IMR-90 (cell line): ENCODE measurements around the gene RUNX3. TPM values are rescaled to one million over a fixed set of nuclear protein-coding genes. Genes with fewer than 3 reads are reported as not detected.

Source experiments
- ATAC-seq: fragments of 200-7000 bp; cut with Tn5 transposase; 2 replicates; pipeline ENCODE4 v1.9.1; 2020; ENCODE audit warnings: low read depth, mild to moderate bottlenecking, moderate library complexity
- BruUV-seq: library from RNA; stranded (reverse); fragments of 400-500 nt; replicated peaks from 2 replicates; lab custom pipeline; 2021; lab: Mats Ljungman, UMichigan
- CTCF ChIA-PET: fragments of 300-600 bp; formaldehyde crosslinking; extraction: SDS; loops from one replicate; lab custom pipeline; 2021; ENCODE audit warnings: antibody characterized with exemption; lab: Yijun Ruan, JAX
- POLR2A ChIA-PET: fragments of 300-600 bp; sonication (Branson Sonifier 250); formaldehyde crosslinking; loops from one replicate; lab custom pipeline; 2022; ENCODE audit warnings: antibody characterized with exemption; ENCODE audit not compliant: unreplicated experiment; lab: Charles Lee
- DNase-seq: peaks from one replicate; pipeline ENCODE4 v3.0.0; 2013
- H2AFZ ChIP-seq: replicated peaks from 2 replicates; pipeline ENCODE3; 2013; ENCODE audit warnings: low read length, mild to moderate bottlenecking; ENCODE audit not compliant: poor library complexity
- H2AK5ac ChIP-seq: 2 replicates; pipeline ENCODE4 v1.6.1; 2013; ENCODE audit warnings: low read depth, low read length, inconsistent platforms
- H2AK9ac ChIP-seq: replicated peaks from 2 replicates; pipeline ENCODE3; 2013; ENCODE audit warnings: mild to moderate bottlenecking, low read depth, low read length, moderate library complexity; ENCODE audit not compliant: poor library complexity
- H2BK120ac ChIP-seq: 2 replicates; pipeline ENCODE4 v1.6.1; 2013; ENCODE audit warnings: low read depth, low read length, inconsistent platforms
- H2BK15ac ChIP-seq: 3 replicates; pipeline ENCODE4 v1.6.1; 2013; ENCODE audit warnings: low read depth, low read length, inconsistent platforms
- H2BK20ac ChIP-seq: 2 replicates; pipeline ENCODE4 v1.6.1; 2013; ENCODE audit warnings: low read depth, mild to moderate bottlenecking, inconsistent platforms, low read length, moderate library complexity
- H2BK5ac ChIP-seq: 2 replicates; pipeline ENCODE4 v1.6.1; 2013; ENCODE audit warnings: mild to moderate bottlenecking, low read depth, low read length, inconsistent platforms; ENCODE audit not compliant: poor library complexity, severe bottlenecking
- H3K14ac ChIP-seq: replicated peaks from 2 replicates; pipeline ENCODE4 v1.6.1; 2013; ENCODE audit warnings: low read depth, low read length, inconsistent platforms
- H3K18ac ChIP-seq: 2 replicates; pipeline ENCODE4 v1.6.1; 2013; ENCODE audit warnings: low read depth, low read length, control low read depth
- H3K23ac ChIP-seq: 2 replicates; pipeline ENCODE4 v1.6.1; 2013; ENCODE audit warnings: low read depth, low read length, inconsistent platforms
- H3K27ac ChIP-seq: 2 replicates; pipeline ENCODE4 v1.5.1; 2013; ENCODE audit warnings: mild to moderate bottlenecking, control low read depth, low read length; ENCODE audit not compliant: insufficient read depth
- H3K27me3 ChIP-seq: 2 replicates; pipeline ENCODE4 v1.6.1; 2013; ENCODE audit warnings: low read length; ENCODE audit not compliant: control insufficient read depth, insufficient read depth
- H3K36me3 ChIP-seq: 2 replicates; pipeline ENCODE4 v1.6.1; 2013; ENCODE audit warnings: low read length, mixed read lengths; ENCODE audit not compliant: control insufficient read depth, insufficient read depth
- H3K4ac ChIP-seq: 2 replicates; pipeline ENCODE4 v1.6.1; 2013; ENCODE audit warnings: low read depth, low read length, inconsistent platforms
- H3K4me1 ChIP-seq: 2 replicates; pipeline ENCODE4 v1.6.1; 2013; ENCODE audit warnings: low read length, mixed read lengths; ENCODE audit not compliant: control insufficient read depth, insufficient read depth
- H3K4me2 ChIP-seq: 2 replicates; pipeline ENCODE4 v1.6.1; 2013; ENCODE audit warnings: low read depth, mild to moderate bottlenecking, control low read depth, low read length, moderate library complexity
- H3K4me3 ChIP-seq: 2 replicates; pipeline ENCODE4 v1.5.1; 2013; ENCODE audit warnings: low read depth, mild to moderate bottlenecking, control low read depth, low read length, moderate library complexity; ENCODE audit not compliant: insufficient read depth
- H3K56ac ChIP-seq: 2 replicates; pipeline ENCODE4 v1.6.1; 2013; ENCODE audit warnings: low read length, inconsistent platforms; ENCODE audit not compliant: insufficient read depth; ENCODE audit errors: extremely low read depth
- H3K79me1 ChIP-seq, 2 experiments: 2 replicates each; pipeline ENCODE4 v1.6.1; 2013; ENCODE audit warnings: low read length in 2 of 2, inconsistent platforms in 1 of 2, low read depth in 1 of 2
- H3K9ac ChIP-seq: 2 replicates; pipeline ENCODE4 v1.6.1; 2013; ENCODE audit warnings: low read depth, low read length, control low read depth
- H3K9me1 ChIP-seq: 2 replicates; pipeline ENCODE4 v1.6.1; 2013; ENCODE audit warnings: low read length, inconsistent platforms; ENCODE audit not compliant: insufficient read depth
- H3K9me3 ChIP-seq: 2 replicates; pipeline ENCODE4 v1.6.1; 2013; ENCODE audit warnings: low read length; ENCODE audit not compliant: control insufficient read depth, insufficient read depth
- H4K20me1 ChIP-seq: 2 replicates; pipeline ENCODE4 v1.6.1; 2013; ENCODE audit warnings: low read length, inconsistent platforms; ENCODE audit not compliant: insufficient read depth
- H4K5ac ChIP-seq: 2 replicates; pipeline ENCODE4 v1.6.1; 2013; ENCODE audit warnings: mild to moderate bottlenecking, low read depth, low read length, control low read depth
- H4K8ac ChIP-seq, 2 experiments: 2 replicates each; pipeline ENCODE4 v1.6.1; 2013; ENCODE audit warnings: low read depth in 2 of 2, low read length in 2 of 2, control low read depth in 1 of 2, inconsistent platforms in 1 of 2
- H4K91ac ChIP-seq: 2 replicates; pipeline ENCODE4 v1.6.1; 2013; ENCODE audit warnings: low read depth, low read length, inconsistent platforms; ENCODE audit not compliant: insufficient read depth
- BHLHE40 ChIP-seq: fragments of 150-350 bp; IDR thresholded peaks from 2 replicates; pipeline ENCODE4 v1.6.1; 2016; ENCODE audit warnings: mild to moderate bottlenecking, low read depth, low read length
- CEBPB ChIP-seq: IDR thresholded peaks from 2 replicates; pipeline ENCODE4 v1.6.1; 2012; ENCODE audit warnings: low read depth, low read length, improper control_type of control experiment
- FOS ChIP-seq: fragments of 150-350 bp; IDR thresholded peaks from 2 replicates; pipeline ENCODE4 v1.6.1; 2016; ENCODE audit warnings: low read depth, low read length
- MAFK ChIP-seq: IDR thresholded peaks from 2 replicates; pipeline ENCODE4 v1.6.1; 2012; ENCODE audit warnings: low read depth, low read length, improper control_type of control experiment
- MAZ ChIP-seq: IDR thresholded peaks from 2 replicates; pipeline ENCODE4 v1.6.1; 2012; ENCODE audit warnings: low read depth, mild to moderate bottlenecking, low read length, improper control_type of control experiment, moderate library complexity, borderline replicate concordance
- MXI1 ChIP-seq: IDR thresholded peaks from 2 replicates; pipeline ENCODE4 v1.6.1; 2012; ENCODE audit warnings: low read depth, mild to moderate bottlenecking, low read length, moderate library complexity, borderline replicate concordance
- RAD21 ChIP-seq: IDR thresholded peaks from 2 replicates; pipeline ENCODE4 v1.6.1; 2012; ENCODE audit warnings: low read length, improper control_type of control experiment
- RCOR1 ChIP-seq: IDR thresholded peaks from 2 replicates; pipeline ENCODE4 v1.6.1; 2012; ENCODE audit warnings: mild to moderate bottlenecking, low read length, improper control_type of control experiment; ENCODE audit not compliant: insufficient replicate concordance
- RFX5 ChIP-seq: IDR thresholded peaks from 2 replicates; pipeline ENCODE4 v1.8.0; 2012; ENCODE audit warnings: low read depth, mild to moderate bottlenecking, low read length, moderate library complexity
- SMC3 ChIP-seq: fragments of 150-350 bp; IDR thresholded peaks from 2 replicates; pipeline ENCODE4 v1.6.1; 2016; ENCODE audit warnings: low read depth, mild to moderate bottlenecking, antibody characterized with exemption, low read length, moderate library complexity
- WGBS, 2 experiments: methylation state at CpG; one replicate each; pipeline versions ENCODE4 v1.1.5 to v1.1.7; 2013; ENCODE audit warnings: missing lambda C conversion rate in 2 of 2; ENCODE audit not compliant: insufficient read length in 1 of 2; ENCODE audit errors: extremely low coverage in 2 of 2; 5-methylcytosine and 5-hydroxymethylcytosine counted together
- dilution Hi-C: fragments of 300-500 bp; cut with HindIII; formaldehyde crosslinking; loops from one replicate; pipeline ENCODE4 v1.14.3; 2018; ENCODE audit warnings: low sequenced_read_pairs; ENCODE audit not compliant: unreplicated experiment
- in situ Hi-C: fragments of 300-500 bp; cut with MboI; formaldehyde crosslinking; loops from 3 replicates; pipeline ENCODE4 v1.14.3; 2019; ENCODE audit warnings: low sequenced_read_pairs, inconsistent platforms, mixed read lengths
- intact Hi-C: fragments of 100-400 bp; cut with micrococcal nuclease; formaldehyde crosslinking; loops from 2 replicates; pipeline ENCODE4 v1.10.0; 2022
- polyA plus RNA-seq, 3 experiments: library from polyadenylated mRNA; depleted of rRNA; stranded (reverse); fragments of >200 nt; gene quantifications; 2 replicates each; pipeline ENCODE4 v1.2.3, GENCODE V29; 2012; ENCODE audit warnings: low replicate concordance in 1 of 3
- total RNA-seq: library from RNA; depleted of rRNA; stranded (reverse); fragments of >200 nt; gene quantifications from 2 replicates; pipeline ENCODE4 v1.2.3, GENCODE V29; 2012
- TF ChIP-seq, protein P1 (sequence below): conservative IDR thresholded peaks from 2 replicates; pipeline ENCODE4 v1.5.1; 2012; ENCODE audit warnings: mild to moderate bottlenecking, low read depth, low read length, improper control_type of control experiment

Gene RUNX3
- total and polyA plus RNA-seq, 2 of the 4 experiments (the other 2 are of a cell fraction), result 0.07 TPM; not detected in 1

DNA sequence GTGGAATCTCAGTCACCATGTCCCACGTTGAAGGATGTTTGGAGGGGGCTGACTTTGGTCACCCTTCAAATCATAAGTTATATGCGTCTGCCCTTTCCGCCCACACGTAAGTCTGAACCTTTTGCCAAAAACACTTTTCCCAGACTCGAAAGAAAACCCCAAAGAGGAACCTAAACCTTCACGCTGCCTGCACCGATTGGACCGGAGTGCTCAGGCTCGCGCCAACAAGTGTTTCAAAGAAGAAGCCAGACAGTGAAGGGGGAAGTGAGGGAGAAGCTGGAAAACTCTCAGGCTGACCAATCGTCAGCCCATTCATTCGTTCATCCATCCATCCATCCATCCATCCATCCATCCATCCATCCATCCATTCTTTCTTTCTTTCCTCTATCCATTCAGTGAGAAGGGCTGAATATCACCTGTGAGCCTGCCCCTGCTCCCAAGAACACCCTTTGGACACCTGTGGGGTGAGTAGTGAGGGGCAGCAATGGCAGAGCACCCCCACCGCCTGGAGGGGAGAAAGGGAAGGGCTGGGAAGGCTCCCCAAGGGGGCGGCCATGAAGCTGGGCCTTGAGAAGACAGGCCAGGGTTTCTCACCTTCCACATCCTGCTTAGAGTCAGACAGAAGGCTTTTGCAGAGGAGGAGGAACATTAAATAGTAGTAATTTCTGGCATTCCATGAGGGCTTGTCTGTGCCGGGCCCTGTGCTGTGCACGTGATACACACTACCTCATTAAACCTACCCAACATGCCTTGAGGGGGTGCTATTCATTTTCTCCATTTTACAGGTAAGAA is 27.1 kb upstream of the RUNX3 start (continued):
- TF ChIP-seq, protein P1, sequence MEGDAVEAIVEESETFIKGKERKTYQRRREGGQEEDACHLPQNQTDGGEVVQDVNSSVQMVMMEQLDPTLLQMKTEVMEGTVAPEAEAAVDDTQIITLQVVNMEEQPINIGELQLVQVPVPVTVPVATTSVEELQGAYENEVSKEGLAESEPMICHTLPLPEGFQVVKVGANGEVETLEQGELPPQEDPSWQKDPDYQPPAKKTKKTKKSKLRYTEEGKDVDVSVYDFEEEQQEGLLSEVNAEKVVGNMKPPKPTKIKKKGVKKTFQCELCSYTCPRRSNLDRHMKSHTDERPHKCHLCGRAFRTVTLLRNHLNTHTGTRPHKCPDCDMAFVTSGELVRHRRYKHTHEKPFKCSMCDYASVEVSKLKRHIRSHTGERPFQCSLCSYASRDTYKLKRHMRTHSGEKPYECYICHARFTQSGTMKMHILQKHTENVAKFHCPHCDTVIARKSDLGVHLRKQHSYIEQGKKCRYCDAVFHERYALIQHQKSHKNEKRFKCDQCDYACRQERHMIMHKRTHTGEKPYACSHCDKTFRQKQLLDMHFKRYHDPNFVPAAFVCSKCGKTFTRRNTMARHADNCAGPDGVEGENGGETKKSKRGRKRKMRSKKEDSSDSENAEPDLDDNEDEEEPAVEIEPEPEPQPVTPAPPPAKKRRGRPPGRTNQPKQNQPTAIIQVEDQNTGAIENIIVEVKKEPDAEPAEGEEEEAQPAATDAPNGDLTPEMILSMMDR, result no peak

DNA sequence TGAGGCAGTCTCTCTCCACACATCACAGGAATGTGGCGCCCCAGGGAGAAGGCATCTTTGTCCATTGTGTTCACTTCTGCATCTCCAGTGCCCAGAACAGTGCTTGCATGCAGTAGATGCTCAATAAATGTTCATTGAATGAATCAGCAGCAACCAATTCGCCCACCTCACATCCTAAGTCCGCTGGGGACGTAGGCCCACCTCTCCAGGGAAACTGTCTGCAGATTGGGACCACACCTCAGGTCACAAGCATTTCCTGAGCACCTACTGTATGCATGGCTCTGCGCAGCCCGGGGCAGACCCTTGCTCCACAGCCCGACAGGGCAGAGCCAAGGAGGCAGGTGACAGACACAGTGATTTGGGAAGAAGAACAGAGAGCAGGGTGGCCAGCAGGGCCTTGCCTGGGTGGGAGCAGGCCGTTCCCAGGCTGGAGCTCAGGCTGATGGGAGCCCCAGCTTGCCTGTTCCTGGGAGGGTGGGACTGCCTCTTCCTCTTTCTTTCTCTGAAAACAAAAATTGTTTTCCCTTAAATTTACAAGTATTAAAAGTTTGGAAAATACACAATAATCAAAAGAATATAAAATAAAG is 25.8 kb upstream of the RUNX3 start:
- H3K9ac ChIP-seq, result no peak overlapping the region
- peak overlapping the region; percentile 79 for H2BK15ac ChIP-seq
- peak overlapping the region; percentile 74 for H2AFZ ChIP-seq
- H2AK9ac ChIP-seq, result peak overlapping the region; percentile 73
- H3K23ac ChIP-seq, result peak overlapping the region; percentile 66
- peak overlapping the region; percentile 92 for H2BK20ac ChIP-seq
- peaks cover 0 to 16% of the 10 kb centered on the region in 2 experiments; a peak in 3 of 4 replicates for H3K79me1 ChIP-seq
- no peaks in the 10 kb centered on the region for H4K20me1 ChIP-seq
- in situ Hi-C loops, result no loop called here
- H3K4me3 ChIP-seq, result no peak overlapping the region
- peak overlapping the region; percentile 91 for H3K4ac ChIP-seq
- H3K18ac ChIP-seq, result peak overlapping the region; percentile 45; the same call in 1 of the 2 replicates
- intact Hi-C loops, result no loop called here
- no peak for DNase-seq
- ChIA-PET POLR2A (no interaction called here), CTCF (no interaction called here)
- peak overlapping the region; percentile 94 for H4K91ac ChIP-seq
- peaks cover under 1% of the 10 kb centered on the region; the same call in 1 of the 2 replicates for H3K27me3 ChIP-seq
- H3K27ac ChIP-seq, result no peak overlapping the region
- no peaks in the 10 kb centered on the region for H3K9me3 ChIP-seq
- peak overlapping the region; percentile 69 for H3K14ac ChIP-seq
- H4K8ac ChIP-seq, result peak overlapping the region; percentile 30 to 89; a peak in 2 of 4 replicates
- dilution Hi-C loops, result no loop called here
- H3K9me1 ChIP-seq, result peaks cover 30% of the 10 kb centered on the region
- peak overlapping the region; percentile 92 for H2AK5ac ChIP-seq
- H2BK5ac ChIP-seq, result peak overlapping the region; percentile 89
- BruUV-seq, result no TSS peak
- ATAC-seq, result no peak
- H3K4me1 ChIP-seq, result peaks cover 21% of the 10 kb centered on the region
- no peaks in the 10 kb centered on the region for H3K36me3 ChIP-seq
- peak overlapping the region; percentile 73; the same call in 1 of the 2 replicates for H4K5ac ChIP-seq
- H3K56ac ChIP-seq, result no peak overlapping the region
- 87% methylated on average over 2 of the region's 8 CpGs; no CpG with 5 or more reads in 1 of the 2 experiments for WGBS, 2 experiments
- no peak overlapping the region for H3K4me2 ChIP-seq
- H2BK120ac ChIP-seq, result peak overlapping the region; percentile 96
- TF ChIP-seq SMC3 (no peak), MAFK (no peak), MAZ (no peak), RFX5 (no peak), MXI1 (no peak), RCOR1 (no peak), RAD21 (no peak), FOS (no peak), BHLHE40 (no peak), CEBPB (no peak)
- TF ChIP-seq, protein P1, result no peak
